MM.1S (cell line): Measurements from ENCODE around the gene NTMT1.

Source experiments
- EZH2 ChIP-seq: fragments of 300-600 bp; sonication (generic); optimal IDR thresholded peaks from 2 replicates; pipeline ENCODE3; 2017; ENCODE audit warnings: low read depth, mild to moderate bottlenecking, antibody characterized with exemption, low read length, mixed read lengths
- EZH2phosphoT487 ChIP-seq: fragments of 300-600 bp; sonication (generic); IDR thresholded peaks from 2 replicates; pipeline ENCODE4 v1.6.1; 2018; ENCODE audit warnings: antibody characterized with exemption, low read length
- TF ChIP-seq, protein P1 (sequence below): fragments of 300-600 bp; sonication (generic); IDR thresholded peaks from 2 replicates; pipeline ENCODE4 v1.5.1; 2016; ENCODE audit warnings: antibody characterized with exemption, low read length, mixed read lengths

GRCh38 chr9:129576546-129577543 is 49.1 kb upstream of the NTMT1 start:
- TF ChIP-seq, protein P1, sequence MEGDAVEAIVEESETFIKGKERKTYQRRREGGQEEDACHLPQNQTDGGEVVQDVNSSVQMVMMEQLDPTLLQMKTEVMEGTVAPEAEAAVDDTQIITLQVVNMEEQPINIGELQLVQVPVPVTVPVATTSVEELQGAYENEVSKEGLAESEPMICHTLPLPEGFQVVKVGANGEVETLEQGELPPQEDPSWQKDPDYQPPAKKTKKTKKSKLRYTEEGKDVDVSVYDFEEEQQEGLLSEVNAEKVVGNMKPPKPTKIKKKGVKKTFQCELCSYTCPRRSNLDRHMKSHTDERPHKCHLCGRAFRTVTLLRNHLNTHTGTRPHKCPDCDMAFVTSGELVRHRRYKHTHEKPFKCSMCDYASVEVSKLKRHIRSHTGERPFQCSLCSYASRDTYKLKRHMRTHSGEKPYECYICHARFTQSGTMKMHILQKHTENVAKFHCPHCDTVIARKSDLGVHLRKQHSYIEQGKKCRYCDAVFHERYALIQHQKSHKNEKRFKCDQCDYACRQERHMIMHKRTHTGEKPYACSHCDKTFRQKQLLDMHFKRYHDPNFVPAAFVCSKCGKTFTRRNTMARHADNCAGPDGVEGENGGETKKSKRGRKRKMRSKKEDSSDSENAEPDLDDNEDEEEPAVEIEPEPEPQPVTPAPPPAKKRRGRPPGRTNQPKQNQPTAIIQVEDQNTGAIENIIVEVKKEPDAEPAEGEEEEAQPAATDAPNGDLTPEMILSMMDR = no peak
- TF ChIP-seq EZH2phosphoT487 (no peak), EZH2 (no peak)
